ENCODE data around the gene FABP6.

Gene FABP6

DNA sequence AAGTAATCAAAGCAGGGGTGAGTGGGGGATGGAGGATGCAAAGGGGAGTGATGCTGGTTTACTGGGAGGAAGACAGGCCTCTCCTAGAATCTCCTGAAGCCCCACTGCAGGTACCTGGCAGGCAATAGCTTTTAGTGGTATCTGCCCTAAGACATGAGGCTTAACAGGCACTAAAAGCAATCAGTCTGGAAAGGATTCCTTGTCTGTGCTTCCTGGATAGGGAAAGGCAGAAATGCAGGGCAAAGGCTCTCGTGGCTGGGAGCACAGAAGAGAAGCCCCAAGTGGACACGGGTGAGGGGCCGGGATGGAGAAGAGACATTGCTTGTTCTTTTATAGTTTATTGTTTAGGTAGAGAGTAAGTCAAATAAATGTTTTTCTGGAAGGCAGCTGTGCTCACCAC is 43.0 kb downstream of the FABP6 start:
- H3K36me3 ChIP-seq (replicated peaks), result peaks cover 2% of the 10 kb centered on the region
- H3K27me3 ChIP-seq (replicated peaks), result no peaks in the 10 kb centered on the region
- in situ Hi-C loops (cut with HindIII; ENCODE audit: low pct_ligation_motif_present, low sequenced_read_pairs), result no loop called here
- H3K27ac ChIP-seq, result no peak overlapping the region
- TF ChIP-seq, protein P1, sequence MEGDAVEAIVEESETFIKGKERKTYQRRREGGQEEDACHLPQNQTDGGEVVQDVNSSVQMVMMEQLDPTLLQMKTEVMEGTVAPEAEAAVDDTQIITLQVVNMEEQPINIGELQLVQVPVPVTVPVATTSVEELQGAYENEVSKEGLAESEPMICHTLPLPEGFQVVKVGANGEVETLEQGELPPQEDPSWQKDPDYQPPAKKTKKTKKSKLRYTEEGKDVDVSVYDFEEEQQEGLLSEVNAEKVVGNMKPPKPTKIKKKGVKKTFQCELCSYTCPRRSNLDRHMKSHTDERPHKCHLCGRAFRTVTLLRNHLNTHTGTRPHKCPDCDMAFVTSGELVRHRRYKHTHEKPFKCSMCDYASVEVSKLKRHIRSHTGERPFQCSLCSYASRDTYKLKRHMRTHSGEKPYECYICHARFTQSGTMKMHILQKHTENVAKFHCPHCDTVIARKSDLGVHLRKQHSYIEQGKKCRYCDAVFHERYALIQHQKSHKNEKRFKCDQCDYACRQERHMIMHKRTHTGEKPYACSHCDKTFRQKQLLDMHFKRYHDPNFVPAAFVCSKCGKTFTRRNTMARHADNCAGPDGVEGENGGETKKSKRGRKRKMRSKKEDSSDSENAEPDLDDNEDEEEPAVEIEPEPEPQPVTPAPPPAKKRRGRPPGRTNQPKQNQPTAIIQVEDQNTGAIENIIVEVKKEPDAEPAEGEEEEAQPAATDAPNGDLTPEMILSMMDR (IDR thresholded peaks at IDR 0.05; ENCODE audit: low read depth, low read length, missing control alignments), result no peak
- DNase-seq, result no peak
- H3K4me3 ChIP-seq (ENCODE audit: low read depth, low read length), result no peak overlapping the region

DNA sequence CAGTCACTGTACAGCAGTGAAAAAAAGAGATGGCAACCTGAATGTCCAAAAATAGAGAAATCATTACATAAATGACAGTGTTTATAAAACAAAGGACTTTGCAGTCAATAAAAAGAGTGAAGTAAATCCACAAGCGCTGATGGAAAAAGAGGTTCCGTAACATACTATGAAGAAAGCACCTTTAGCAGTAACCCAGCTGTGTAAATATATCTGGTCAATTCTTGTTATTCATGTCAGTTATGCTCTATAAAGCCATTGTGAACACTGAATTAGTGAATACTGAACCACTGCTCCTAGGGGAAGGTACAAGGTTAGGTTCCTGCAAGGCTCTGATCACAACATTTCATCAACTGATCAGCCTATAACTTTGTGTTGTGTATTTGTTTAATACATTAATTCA is 43.6 kb downstream of the FABP6 start:
- in situ Hi-C loops (cut with HindIII; ENCODE audit: low pct_ligation_motif_present, low sequenced_read_pairs), result no loop called here

DNA sequence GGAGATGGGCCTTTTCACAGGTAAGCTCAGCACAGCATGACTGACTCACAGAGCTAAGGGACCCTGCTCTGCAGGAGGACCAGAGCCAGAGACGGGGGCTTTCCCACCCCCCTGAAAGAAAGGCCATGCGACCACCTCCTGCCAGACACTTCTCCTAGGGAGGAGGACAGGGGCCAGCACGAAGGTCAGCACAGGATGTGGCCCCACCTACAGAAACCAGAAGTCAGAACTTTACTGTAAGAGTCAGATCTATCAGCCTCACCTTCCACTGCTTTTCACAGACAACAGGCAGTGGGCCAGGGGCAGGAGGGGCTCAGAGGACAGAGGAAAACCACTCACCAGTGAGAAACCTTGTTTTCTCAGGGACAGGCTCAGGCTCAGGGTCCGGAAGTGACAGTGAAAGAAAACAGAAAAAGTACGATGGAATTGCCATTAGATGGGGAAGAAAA is 45.2 kb downstream of the FABP6 start:
- Histone ChIP-seq H3K27me3 (replicated peaks) (no peaks in the 10 kb centered on the region), H3K4me3 (ENCODE audit: low read depth, low read length) (no peak overlapping the region), H3K36me3 (replicated peaks) (peaks cover 3% of the 10 kb centered on the region), H3K27ac (no peak overlapping the region)
- in situ Hi-C loops (cut with HindIII; ENCODE audit: low pct_ligation_motif_present, low sequenced_read_pairs), result no loop called here
- TF ChIP-seq, protein P1 (IDR thresholded peaks at IDR 0.05; ENCODE audit: low read depth, low read length, missing control alignments), result no peak
- DNase-seq, result no peak

More for the DNA sequence above, 43.6 kb downstream of the FABP6 start:
- Histone ChIP-seq H3K36me3 (replicated peaks) (peaks cover 2% of the 10 kb centered on the region), H3K27me3 (replicated peaks) (no peaks in the 10 kb centered on the region), H3K4me3 (ENCODE audit: low read depth, low read length) (no peak overlapping the region), H3K27ac (no peak overlapping the region)
- no peak for DNase-seq
- TF ChIP-seq, protein P1 (IDR thresholded peaks at IDR 0.05; ENCODE audit: low read depth, low read length, missing control alignments), result no peak

DNA sequence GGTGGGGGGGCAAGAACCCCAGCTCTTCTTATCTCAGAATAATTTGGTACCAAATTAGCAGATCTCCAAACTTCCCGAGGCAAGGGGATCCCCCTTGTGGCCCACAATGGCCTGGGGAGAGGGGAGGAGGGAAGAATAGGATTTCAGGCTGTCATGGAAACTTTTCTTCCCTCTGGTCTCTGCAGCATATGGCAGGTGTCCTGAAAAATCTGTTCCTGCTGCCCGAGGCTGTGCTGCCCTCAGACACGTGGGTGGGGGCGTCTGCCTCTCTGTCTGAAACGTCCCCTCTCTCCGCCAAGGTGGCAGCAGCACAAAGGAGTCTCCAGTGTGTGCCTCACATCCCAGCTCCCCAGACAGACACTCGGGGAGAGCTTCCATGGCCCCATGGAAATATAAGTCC is 49.0 kb downstream of the FABP6 start:
- in situ Hi-C loops (cut with HindIII; ENCODE audit: low pct_ligation_motif_present, low sequenced_read_pairs), result no loop called here
- Histone ChIP-seq H3K36me3 (replicated peaks) (peaks cover 4% of the 10 kb centered on the region), H3K4me3 (ENCODE audit: low read depth, low read length) (no peak overlapping the region), H3K27ac (no peak overlapping the region), H3K27me3 (replicated peaks) (no peaks in the 10 kb centered on the region)
- DNase-seq, result no peak
- TF ChIP-seq, protein P1 (IDR thresholded peaks at IDR 0.05; ENCODE audit: low read depth, low read length, missing control alignments), result no peak

DNA sequence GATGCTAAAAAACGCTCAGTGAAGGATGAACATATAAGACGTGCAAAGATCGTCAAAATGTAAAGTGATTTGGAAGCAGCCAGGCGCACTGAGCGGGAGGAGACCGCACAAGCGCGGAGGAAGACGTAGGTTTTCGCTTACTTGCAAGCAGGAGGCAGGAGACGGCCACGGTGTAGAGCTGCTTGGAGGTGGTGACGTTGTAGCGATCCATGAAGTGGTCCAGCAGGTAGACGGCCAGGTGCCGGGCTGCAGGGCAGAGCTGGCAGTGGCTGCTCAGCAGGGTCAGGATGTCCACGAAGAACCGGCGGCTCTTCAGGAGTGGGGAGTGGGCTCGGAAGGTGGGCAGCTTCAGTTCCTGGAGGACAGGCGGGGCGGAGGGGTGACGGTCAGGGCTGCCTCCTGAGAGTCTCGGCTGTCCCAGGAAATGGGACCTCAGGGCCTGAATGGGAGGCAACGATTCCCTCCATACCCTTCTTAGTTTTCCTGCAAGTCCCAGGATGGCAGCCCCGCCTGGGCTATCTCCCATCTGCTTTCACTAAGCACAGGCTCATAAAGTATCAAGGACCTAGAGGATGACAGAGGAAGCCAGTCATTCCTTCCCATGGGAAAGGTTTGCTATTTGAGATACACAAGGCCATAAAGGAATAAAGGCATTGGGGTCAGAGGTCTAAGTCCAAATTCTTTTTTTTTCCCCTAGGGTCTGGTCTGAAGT is 51.2 kb downstream of the FABP6 start:
- Histone ChIP-seq H3K27me3 (replicated peaks) (no peaks in the 10 kb centered on the region), H3K36me3 (replicated peaks) (peaks cover 4% of the 10 kb centered on the region), H3K4me3 (ENCODE audit: low read depth, low read length) (no peak overlapping the region), H3K27ac (no peak overlapping the region)
- in situ Hi-C loops (cut with HindIII; ENCODE audit: low pct_ligation_motif_present, low sequenced_read_pairs), result no loop called here
- TF ChIP-seq, protein P1 (IDR thresholded peaks at IDR 0.05; ENCODE audit: low read depth, low read length, missing control alignments), result no peak
- no peak for DNase-seq

DNA sequence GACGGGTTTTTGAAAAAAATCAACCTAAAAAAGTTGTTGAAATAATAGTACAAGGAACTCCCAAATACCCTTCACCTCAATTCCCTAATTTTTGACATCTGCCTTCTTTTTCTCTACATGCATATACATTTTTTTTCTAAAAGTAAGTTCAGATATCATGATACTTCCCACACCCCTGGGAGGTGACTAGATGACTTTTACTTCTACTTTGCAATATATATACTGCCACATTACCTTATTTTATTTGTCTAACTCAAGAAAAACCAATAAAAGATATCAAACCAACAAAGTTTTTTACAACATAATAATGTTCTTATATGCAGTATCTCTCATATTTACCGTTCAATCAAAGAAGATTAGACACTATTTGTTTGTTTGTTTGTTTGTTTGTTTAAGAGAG is 52.0 kb downstream of the FABP6 start:
- in situ Hi-C loops (cut with HindIII; ENCODE audit: low pct_ligation_motif_present, low sequenced_read_pairs), result no loop called here
- H3K27ac ChIP-seq, result no peak overlapping the region
- peaks cover 2% of the 10 kb centered on the region for H3K36me3 ChIP-seq (replicated peaks)
- TF ChIP-seq, protein P1 (IDR thresholded peaks at IDR 0.05; ENCODE audit: low read depth, low read length, missing control alignments), result no peak
- H3K27me3 ChIP-seq (replicated peaks), result no peaks in the 10 kb centered on the region
- no peak overlapping the region for H3K4me3 ChIP-seq (ENCODE audit: low read depth, low read length)
- no peak for DNase-seq

All from brain microvascular endothelial cell (primary cell).